Uterus (tissue), 4 donors: ENCODE measurements around the gene VGLL3. TPM values are rescaled to one million over a fixed set of nuclear protein-coding genes. Genes with fewer than 3 reads are reported as not detected.
A peak's percentile ranks its signal among the peaks of the same experiment; 100 is the strongest.

ENCODE experiments used
- DNase-seq, 2 donors: peaks; one replicate each; pipeline ENCODE4 v3.0.0-alpha.2; 2019 to 2020
- H3K27ac ChIP-seq, 2 donors: fragments of 200-600 bp; sonication (generic); 1 replicate in 1 of 2; 2 replicates in 1 of 2; pipeline ENCODE4 v1.5.1; 2016 to 2018
- H3K27me3 ChIP-seq, 2 donors: fragments of 200-600 bp; sonication (generic); one replicate each; pipeline ENCODE4 v1.5.1; 2018 to 2019; ENCODE audit warnings: control low read depth in 1 of 2
- H3K36me3 ChIP-seq, 2 donors: fragments of 200-600 bp; sonication (generic); one replicate each; pipeline ENCODE4 v1.5.1; 2019; ENCODE audit warnings: control low read depth in 1 of 2
- H3K4me1 ChIP-seq, 2 donors: fragments of 200-600 bp; sonication (generic); one replicate each; pipeline ENCODE4 v1.5.1; 2018 to 2019; ENCODE audit warnings: control low read depth in 1 of 2
- H3K4me3 ChIP-seq, 2 donors: fragments of 200-600 bp; sonication (generic); 1 replicate in 1 of 2; 2 replicates in 1 of 2; pipeline ENCODE4 v1.5.1; 2018 to 2019; ENCODE audit warnings: mild to moderate bottlenecking in 1 of 2
- H3K9me3 ChIP-seq, 2 donors: fragments of 200-600 bp; sonication (generic); one replicate each; pipeline ENCODE4 v1.5.1; 2019; ENCODE audit warnings: control low read depth in 1 of 2
- CTCF ChIP-seq, 4 experiments: fragments of 200-600 bp in 2 of 4; fragments of 450-650 bp in 2 of 4; sonication (generic) in 2 of 4; IDR thresholded peaks; one replicate each; pipeline ENCODE4 v1.5.1; 2016 to 2019; ENCODE audit warnings: antibody characterized with exemption in 4 of 4, mild to moderate bottlenecking in 2 of 4, moderate library complexity in 1 of 4
- POLR2A ChIP-seq, 2 donors: fragments of 450-650 bp; IDR thresholded peaks; one replicate each; pipeline ENCODE4 v1.6.1; 2016; ENCODE audit warnings: antibody characterized with exemption in 2 of 2, mild to moderate bottlenecking in 1 of 2, moderate library complexity in 1 of 2
- intact Hi-C: fragments of 100-400 bp; cut with DNase I; formaldehyde crosslinking; loops from one replicate; pipeline ENCODE4 v1.15.1; 2023; ENCODE audit warnings: low total_unique reads
- total RNA-seq, 4 donors: library from RNA; depleted of rRNA in 3 of 4; stranded (reverse); fragments of >200 nt in 3 of 4; gene quantifications; one replicate each; pipeline versions ENCODE4 v1.1.0 to v1.2.4, GENCODE V29; 2014 to 2023
- donor health status: DM: yes; HTN: yes; CAD: no.

VGLL3 gene
- total RNA-seq, 4 donors from 2014 or later: 11.3 to 37.5 (median 20.9) TPM

- Histone ChIP-seq H3K9me3 (no peaks in the 10 kb centered on the region), H3K27ac (no peak overlapping the region), H3K36me3 (no peaks in the 10 kb centered on the region), H3K27me3 (no peaks in the 10 kb centered on the region), H3K4me3 (no peak overlapping the region), H3K4me1 (no peaks in the 10 kb centered on the region)
- peak in 1 of 2 donors; percentile 36 for DNase-seq
- intact Hi-C loops: no loop called here
- TF ChIP-seq POLR2A (IDR thresholded peaks at IDR 0.05): no peak
- no peak for TF ChIP-seq CTCF (IDR thresholded peaks at IDR 0.05)
Measured at GRCh38 chr3:86973440-86973839, 17.5 kb downstream of the VGLL3 start.

GRCh38 chr3:86969500-86970189, 21.3 kb downstream of the VGLL3 start:
- H3K36me3 ChIP-seq: no peaks in the 10 kb centered on the region
- H3K27me3 ChIP-seq: no peaks in the 10 kb centered on the region
- no peak overlapping the region for H3K4me3 ChIP-seq
- H3K4me1 ChIP-seq: no peaks in the 10 kb centered on the region
- intact Hi-C loops: loop anchor here (10.0 kb wide), 1 partner anchor 195 kb away; no protein-coding TSS in a partner anchor
- no peaks in the 10 kb centered on the region for H3K9me3 ChIP-seq
- TF ChIP-seq POLR2A (IDR thresholded peaks at IDR 0.05): no peak
- peak in 3 of 4 experiments; percentile 32 to 49 (median 38) for TF ChIP-seq CTCF (IDR thresholded peaks at IDR 0.05)
- peak in 1 of 2 donors; percentile 34 for DNase-seq
- no peak overlapping the region for H3K27ac ChIP-seq

- H3K4me3 ChIP-seq: no peak overlapping the region
- no peaks in the 10 kb centered on the region for H3K36me3 ChIP-seq
- H3K27me3 ChIP-seq: no peaks in the 10 kb centered on the region
- no peak overlapping the region for H3K27ac ChIP-seq
- TF ChIP-seq POLR2A (IDR thresholded peaks at IDR 0.05) (no peak), CTCF (IDR thresholded peaks at IDR 0.05) (no peak)
- DNase-seq: no peak
- no peaks in the 10 kb centered on the region for H3K4me1 ChIP-seq
- no peaks in the 10 kb centered on the region for H3K9me3 ChIP-seq
- intact Hi-C loops: loop anchor here (10.0 kb wide), 1 partner anchor 196 kb away; no protein-coding TSS in a partner anchor
Measured at GRCh38 chr3:86968244-86968932, 22.6 kb downstream of the VGLL3 start.

GRCh38 chr3:86967062-86967461, 23.9 kb downstream of the VGLL3 start:
- Histone ChIP-seq H3K27ac (no peak overlapping the region), H3K4me1 (no peaks in the 10 kb centered on the region), H3K9me3 (no peaks in the 10 kb centered on the region), H3K27me3 (no peaks in the 10 kb centered on the region), H3K4me3 (no peak overlapping the region), H3K36me3 (no peaks in the 10 kb centered on the region)
- intact Hi-C loops: loop anchor here (10.0 kb wide), 1 partner anchor 198 kb away; no protein-coding TSS in a partner anchor
- no peak for TF ChIP-seq CTCF (IDR thresholded peaks at IDR 0.05)
- no peak for TF ChIP-seq POLR2A (IDR thresholded peaks at IDR 0.05)
- no peak for DNase-seq

- no peak for DNase-seq
- intact Hi-C loops: loop anchor here (10.0 kb wide), 1 partner anchor 200 kb away; no protein-coding TSS in a partner anchor
- H3K36me3 ChIP-seq: no peaks in the 10 kb centered on the region
- H3K27ac ChIP-seq: no peak overlapping the region
- no peak overlapping the region for H3K4me3 ChIP-seq
- H3K4me1 ChIP-seq: no peaks in the 10 kb centered on the region
- TF ChIP-seq CTCF (IDR thresholded peaks at IDR 0.05) (no peak), POLR2A (IDR thresholded peaks at IDR 0.05) (no peak)
- no peaks in the 10 kb centered on the region for H3K9me3 ChIP-seq
- no peaks in the 10 kb centered on the region for H3K27me3 ChIP-seq
Measured at GRCh38 chr3:86965166-86965565, 25.8 kb downstream of the VGLL3 start.
